AG04449 (cell line): ENCODE measurements around the gene ABCB11.

ENCODE experiments used
- CTCF ChIA-PET: fragments of 350-600 bp; formaldehyde crosslinking; extraction: SDS; loops from one replicate; lab custom pipeline; 2021; ENCODE audit warnings: antibody characterized with exemption; lab: Yijun Ruan, JAX
- POLR2A ChIA-PET: fragments of 400-600, 350-600 bp; formaldehyde crosslinking; extraction: SDS; loops from one replicate; lab custom pipeline; 2020; ENCODE audit warnings: antibody characterized with exemption, inconsistent platforms; lab: Yijun Ruan, JAX
- DNase-seq: peaks from one replicate; pipeline ENCODE4 v3.0.0-alpha.2; 2010; ENCODE audit warnings: low read depth, low spot score
- H3K4me3 ChIP-seq: 2 replicates; pipeline ENCODE4 v1.5.1; 2011; ENCODE audit warnings: low read depth, mild to moderate bottlenecking, control low read depth, low read length
- TF ChIP-seq, protein P1 (sequence below): IDR thresholded peaks from one replicate; pipeline ENCODE4 v1.5.1; 2011; ENCODE audit warnings: mild to moderate bottlenecking, moderate library complexity, low read length, control low read depth, inconsistent platforms; ENCODE audit not compliant: insufficient read depth; ENCODE audit errors: missing control alignments

Gene ABCB11

DNA sequence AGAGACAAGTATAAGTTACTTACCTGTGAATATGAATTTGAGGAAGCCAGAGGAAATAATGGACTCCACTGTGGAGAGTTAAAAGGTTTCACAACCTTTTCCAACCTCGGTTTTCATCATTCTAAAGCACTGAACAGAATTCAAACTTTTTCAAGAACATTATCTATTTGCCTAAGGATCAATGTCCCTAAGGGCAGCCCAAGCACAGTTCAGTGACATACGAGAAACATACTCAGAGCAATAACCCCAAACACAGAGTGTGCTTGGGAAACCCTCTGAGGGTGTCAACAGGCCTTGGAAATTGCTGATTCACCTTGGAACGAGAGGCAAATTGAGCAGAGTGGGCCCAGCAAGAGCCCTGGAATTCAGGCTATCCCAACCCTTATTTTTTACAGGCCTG is at the start of gene ABCB11:
ABCB11 (minus strand) TSS at position 123 of the 400 bp plus-strand sequence. CDS start 13,199 bp downstream, outside the sequence.
- no peak within 1 kb of the TSS for H3K4me3 ChIP-seq
- no peak for DNase-seq
- TF ChIP-seq, protein P1, sequence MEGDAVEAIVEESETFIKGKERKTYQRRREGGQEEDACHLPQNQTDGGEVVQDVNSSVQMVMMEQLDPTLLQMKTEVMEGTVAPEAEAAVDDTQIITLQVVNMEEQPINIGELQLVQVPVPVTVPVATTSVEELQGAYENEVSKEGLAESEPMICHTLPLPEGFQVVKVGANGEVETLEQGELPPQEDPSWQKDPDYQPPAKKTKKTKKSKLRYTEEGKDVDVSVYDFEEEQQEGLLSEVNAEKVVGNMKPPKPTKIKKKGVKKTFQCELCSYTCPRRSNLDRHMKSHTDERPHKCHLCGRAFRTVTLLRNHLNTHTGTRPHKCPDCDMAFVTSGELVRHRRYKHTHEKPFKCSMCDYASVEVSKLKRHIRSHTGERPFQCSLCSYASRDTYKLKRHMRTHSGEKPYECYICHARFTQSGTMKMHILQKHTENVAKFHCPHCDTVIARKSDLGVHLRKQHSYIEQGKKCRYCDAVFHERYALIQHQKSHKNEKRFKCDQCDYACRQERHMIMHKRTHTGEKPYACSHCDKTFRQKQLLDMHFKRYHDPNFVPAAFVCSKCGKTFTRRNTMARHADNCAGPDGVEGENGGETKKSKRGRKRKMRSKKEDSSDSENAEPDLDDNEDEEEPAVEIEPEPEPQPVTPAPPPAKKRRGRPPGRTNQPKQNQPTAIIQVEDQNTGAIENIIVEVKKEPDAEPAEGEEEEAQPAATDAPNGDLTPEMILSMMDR: no peak
- POLR2A ChIA-PET: no interaction called here
- CTCF ChIA-PET: no interaction called here

DNA sequence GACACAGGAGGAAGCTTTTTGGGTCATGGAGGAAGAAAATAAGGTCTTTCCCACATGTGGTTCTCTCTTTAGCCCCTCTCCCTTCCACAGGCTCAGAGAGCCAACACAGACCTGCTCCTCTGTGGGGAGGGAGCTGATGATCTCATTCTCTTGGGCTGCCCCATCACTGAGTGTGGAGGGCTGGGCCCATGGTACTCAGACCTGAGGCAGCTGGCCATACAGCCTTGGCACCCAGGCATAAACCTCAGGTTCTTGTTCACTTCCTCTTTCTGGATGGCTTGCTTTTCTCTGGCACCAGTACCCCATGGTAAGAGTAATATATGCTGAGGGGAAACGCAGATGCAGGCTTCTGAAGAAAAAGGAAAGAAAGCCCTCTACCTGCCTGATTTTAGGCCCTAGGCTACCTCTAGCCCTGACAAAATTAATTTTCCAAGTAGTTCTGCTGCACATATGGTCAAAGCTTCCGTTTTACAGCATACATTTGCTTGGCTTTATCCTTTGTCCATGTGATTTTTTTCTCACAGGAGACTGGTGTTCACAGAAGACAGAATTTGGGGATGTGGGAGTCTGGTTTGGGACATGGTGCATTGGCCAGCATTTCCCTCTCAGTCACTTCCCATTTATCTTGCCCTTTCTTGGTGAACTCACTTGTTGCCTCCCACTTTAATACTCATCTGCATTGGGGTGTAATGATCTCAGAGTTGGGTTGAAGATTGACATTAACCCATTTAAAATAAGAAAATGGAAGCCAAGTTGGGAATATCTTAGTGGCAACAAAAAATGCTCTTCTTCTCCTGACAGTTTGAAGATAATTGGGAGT is 49.3 kb upstream of the ABCB11 start:
- TF ChIP-seq, protein P1: no peak
- POLR2A ChIA-PET: no interaction called here
- no peak overlapping the region for H3K4me3 ChIP-seq
- CTCF ChIA-PET: no interaction called here
- DNase-seq: no peak

DNA sequence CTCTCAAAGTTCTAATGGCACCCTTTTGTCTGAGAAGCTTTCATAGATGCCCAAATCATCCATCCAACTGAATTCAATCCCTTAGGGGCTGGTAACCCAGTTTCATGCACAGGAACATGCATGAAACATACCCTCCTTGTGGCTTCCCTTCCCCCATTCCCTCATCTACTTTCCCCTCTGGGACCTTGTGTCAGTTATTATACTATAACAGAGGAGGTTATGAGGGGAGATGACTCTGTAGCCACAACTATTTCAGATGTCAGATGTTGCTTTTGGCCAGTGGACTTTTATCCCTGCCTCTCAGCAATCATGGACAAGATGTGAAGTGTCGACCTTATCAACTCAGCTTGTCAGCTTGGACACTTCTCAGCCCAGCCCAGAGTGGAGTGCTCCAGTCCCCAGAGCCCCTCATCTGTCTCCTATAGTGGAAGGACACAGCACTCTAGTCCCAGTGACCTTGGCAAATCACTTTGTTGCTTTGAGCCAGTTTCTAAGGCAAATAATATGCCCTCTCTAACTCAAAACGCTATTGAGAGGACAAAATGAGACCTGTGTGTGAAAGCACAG is 46.6 kb upstream of the ABCB11 start:
- TF ChIP-seq, protein P1: no peak
- CTCF ChIA-PET: no interaction called here
- POLR2A ChIA-PET: no interaction called here
- no peak overlapping the region for H3K4me3 ChIP-seq
- DNase-seq: no peak

DNA sequence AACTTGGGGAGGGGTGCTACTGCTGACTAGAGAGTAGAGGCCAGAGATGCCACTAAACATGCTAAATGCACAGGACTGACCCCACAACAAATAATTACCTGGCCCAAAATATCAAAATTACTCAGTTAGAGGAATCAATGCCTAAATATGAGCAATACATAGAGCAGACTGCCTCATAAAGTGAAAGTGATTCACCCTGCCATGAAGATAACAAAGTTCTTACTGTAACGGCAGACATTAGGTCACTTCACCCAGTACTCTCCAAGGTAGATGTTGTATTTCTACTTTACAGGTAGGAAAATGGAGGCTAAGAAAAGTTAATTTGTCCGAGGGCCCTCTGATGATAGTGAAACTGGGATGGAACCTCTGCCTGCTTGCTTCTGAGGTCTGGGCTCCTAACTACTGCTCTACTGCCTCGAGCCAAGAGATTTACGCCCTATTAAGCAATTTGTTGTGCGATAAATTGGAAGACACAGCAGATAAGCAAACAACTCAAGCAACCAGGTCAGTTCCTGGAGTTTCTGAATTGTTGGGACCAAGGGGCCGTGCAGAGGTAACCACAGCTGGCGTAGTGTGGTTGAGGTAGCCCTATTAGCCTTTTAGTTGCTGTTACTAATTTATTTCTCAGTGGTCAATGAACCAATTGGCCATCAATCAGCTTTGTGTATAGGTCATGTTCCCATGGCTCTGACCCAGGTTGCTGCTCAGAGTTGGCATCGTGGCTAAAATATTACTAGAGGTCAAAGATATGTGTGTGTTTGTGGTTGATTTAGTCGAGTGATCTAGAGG is 43.0 kb upstream of the ABCB11 start:
- DNase-seq: no peak
- TF ChIP-seq, protein P1: no peak
- ChIA-PET POLR2A (no interaction called here), CTCF (no interaction called here)
- no peak overlapping the region for H3K4me3 ChIP-seq

DNA sequence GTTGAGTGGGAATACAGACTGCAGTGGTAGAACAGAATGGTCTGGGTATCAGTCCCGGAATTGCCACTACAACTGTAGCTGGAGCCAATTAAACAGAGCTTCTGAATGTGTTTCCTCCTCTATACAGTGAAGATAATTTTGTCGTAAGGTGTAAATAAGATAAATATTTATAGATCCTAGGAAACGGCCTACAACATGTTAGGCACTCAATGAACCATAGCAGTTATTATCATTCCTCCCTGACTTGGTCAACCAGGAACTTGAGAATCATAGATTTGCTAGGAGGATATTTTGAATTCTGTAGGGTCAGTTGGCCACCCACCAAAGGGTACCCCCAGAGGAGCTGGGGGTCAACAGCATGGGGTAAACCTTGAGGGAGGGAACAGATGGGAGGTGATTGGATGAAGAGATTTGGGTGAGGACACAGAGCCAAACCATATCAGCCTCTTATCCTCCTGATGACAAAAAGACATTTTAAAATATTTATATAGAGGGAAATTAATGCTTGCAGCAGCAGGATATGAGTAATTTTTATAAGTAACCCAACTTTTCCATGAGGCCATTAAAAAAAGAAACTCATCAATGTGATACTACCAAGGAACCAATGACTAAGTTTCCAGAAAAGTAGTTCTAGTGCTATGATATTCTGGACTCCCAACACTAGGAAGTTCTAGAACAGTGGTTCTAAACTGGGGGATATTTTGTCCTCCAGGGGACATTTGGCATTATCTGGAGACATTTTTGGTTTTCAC is 42.3 kb upstream of the ABCB11 start:
- TF ChIP-seq, protein P1: no peak
- DNase-seq: no peak
- ChIA-PET POLR2A (no interaction called here), CTCF (no interaction called here)
- H3K4me3 ChIP-seq: no peak overlapping the region
